HCT116 (cell line): ENCODE results near the gene USP7.

Experiments
- CTCF ChIP-seq, 3 experiments: fragments of 200-600 bp in 1 of 3; sonication (generic) in 1 of 3; IDR thresholded peaks in 2 of 3; conservative IDR thresholded peaks in 1 of 3; 2 replicates each; pipeline ENCODE4 v1.5.1; 2012 to 2017; ENCODE audit warnings: low read depth in 2 of 3, low read length in 2 of 3, antibody characterized with exemption in 1 of 3, borderline replicate concordance in 1 of 3, control low read depth in 1 of 3, mild to moderate bottlenecking in 1 of 3, mixed read lengths in 1 of 3, mixed run types in 1 of 3, moderate library complexity in 1 of 3; ENCODE audit not compliant: insufficient read depth in 1 of 3
- EZH2 ChIP-seq: fragments of 200-600 bp; sonication (generic); IDR thresholded peaks from 2 replicates; pipeline ENCODE4 v1.6.1; 2017; ENCODE audit warnings: antibody characterized with exemption, mixed run types
- YY1 ChIP-seq: IDR thresholded peaks from 2 replicates; pipeline ENCODE4 v1.6.1; 2011; ENCODE audit warnings: low read length, low read depth, moderate library complexity, mild to moderate bottlenecking; ENCODE audit not compliant: insufficient replicate concordance; ENCODE audit errors: extremely low read depth

DNA sequence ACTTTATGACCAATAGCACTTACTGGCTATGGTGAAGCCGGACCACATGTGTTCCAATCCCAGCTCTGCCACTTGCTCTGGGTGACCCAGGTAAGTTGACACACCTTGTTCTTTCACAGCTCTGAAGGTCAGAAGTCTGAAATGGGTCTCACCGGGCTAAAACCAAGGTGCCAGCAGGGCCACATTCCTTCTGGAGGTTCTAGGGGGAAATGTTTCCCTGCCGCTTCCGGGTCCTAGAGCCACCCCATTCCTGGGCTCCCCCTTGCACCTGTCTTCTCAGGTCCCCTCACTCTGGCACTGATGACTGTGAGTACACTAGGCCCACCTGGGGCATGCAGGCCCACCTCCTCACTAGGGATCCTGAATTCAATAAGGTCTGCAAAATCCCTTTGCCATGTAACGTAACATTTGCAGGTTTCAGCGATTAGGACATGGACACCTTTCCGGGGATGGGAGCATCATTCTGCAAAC lies 11.4 kb downstream of the USP7 start:
- TF ChIP-seq YY1 (no peak), CTCF (IDR thresholded peaks at IDR 0.05 in 2 of 3, conservative IDR thresholded peaks at IDR 0.05 in 1 of 3; ENCODE audit: borderline replicate concordance in 1 of 3, insufficient read depth in 1 of 3, low read depth in 2 of 3, low read length in 2 of 3) (no peak), EZH2 (no peak)
